Lower lobe of right lung (tissue), 2 donors: Measurements from ENCODE around the gene NUDT16. TPM values are rescaled to one million over a fixed set of nuclear protein-coding genes. Genes with fewer than 3 reads are reported as not detected.

Source experiments
- ATAC-seq, 2 donors: fragments of 200-7000 bp; cut with Tn5 transposase; one replicate each; pipeline ENCODE4 v1.9.1; 2020 to 2022; ENCODE audit warnings: mild to moderate bottlenecking in 2 of 2, moderate library complexity in 2 of 2
- DNase-seq: peaks from one replicate; pipeline ENCODE4 v3.0.0-alpha.2; 2020
- H3K27ac ChIP-seq: fragments of 200-600 bp; one replicate; pipeline ENCODE4 v1.8.0; 2022
- H3K27me3 ChIP-seq: fragments of 200-600 bp; one replicate; pipeline ENCODE4 v1.8.0; 2022; ENCODE audit warnings: low read depth
- H3K36me3 ChIP-seq: fragments of 200-600 bp; one replicate; pipeline ENCODE4 v1.8.0; 2022; ENCODE audit warnings: mild to moderate bottlenecking
- H3K4me1 ChIP-seq: fragments of 200-600 bp; one replicate; pipeline ENCODE4 v1.8.0; 2022
- H3K4me3 ChIP-seq: fragments of 200-600 bp; one replicate; pipeline ENCODE4 v1.8.0; 2022; ENCODE audit warnings: mild to moderate bottlenecking
- H3K9me3 ChIP-seq: fragments of 200-600 bp; one replicate; pipeline ENCODE4 v1.8.0; 2022
- intact Hi-C: fragments of 100-400 bp; cut with DNase I; formaldehyde crosslinking; loops from one replicate; pipeline ENCODE4 v1.11.0; 2022
- long read RNA-seq: library from polyadenylated mRNA; unstranded; transcript quantifications from one replicate; pipeline ENCODE4 v2.0.0, GENCODE V29; 2021
- total RNA-seq: library from RNA; stranded (reverse); fragmentation: NEBNext Ultra II Directional; extraction: Animal tissue kit (Norgen Biotek cat#: 25700); gene quantifications from one replicate; pipeline ENCODE4 v1.2.1, GENCODE V29; 2021
- TF ChIP-seq, protein P1 (sequence below): fragments of 200-600 bp; IDR thresholded peaks from one replicate; pipeline ENCODE4 v1.8.0; 2022; ENCODE audit warnings: antibody characterized with exemption, mild to moderate bottlenecking
- donor health status: DM: no; HTN: yes; CAD: no; lungs with severe emphysema.

The NUDT16 gene
- 38.7 TPM for total RNA-seq
- long read RNA-seq, full-length matches to known transcripts: 25 of 38 reads
- long read RNA-seq, partial matches to known transcripts: 3 of 38 reads
- long read RNA-seq, other reads (novel, unspliced or antisense): 10 of 38 reads

GRCh38 chr3:131381445-131382291 lies at the start of gene NUDT16:
TSS of gene NUDT16 (plus strand) at chr3:131381774. CDS start at chr3:131381805, 31 bp downstream.
- TF ChIP-seq, protein P1, sequence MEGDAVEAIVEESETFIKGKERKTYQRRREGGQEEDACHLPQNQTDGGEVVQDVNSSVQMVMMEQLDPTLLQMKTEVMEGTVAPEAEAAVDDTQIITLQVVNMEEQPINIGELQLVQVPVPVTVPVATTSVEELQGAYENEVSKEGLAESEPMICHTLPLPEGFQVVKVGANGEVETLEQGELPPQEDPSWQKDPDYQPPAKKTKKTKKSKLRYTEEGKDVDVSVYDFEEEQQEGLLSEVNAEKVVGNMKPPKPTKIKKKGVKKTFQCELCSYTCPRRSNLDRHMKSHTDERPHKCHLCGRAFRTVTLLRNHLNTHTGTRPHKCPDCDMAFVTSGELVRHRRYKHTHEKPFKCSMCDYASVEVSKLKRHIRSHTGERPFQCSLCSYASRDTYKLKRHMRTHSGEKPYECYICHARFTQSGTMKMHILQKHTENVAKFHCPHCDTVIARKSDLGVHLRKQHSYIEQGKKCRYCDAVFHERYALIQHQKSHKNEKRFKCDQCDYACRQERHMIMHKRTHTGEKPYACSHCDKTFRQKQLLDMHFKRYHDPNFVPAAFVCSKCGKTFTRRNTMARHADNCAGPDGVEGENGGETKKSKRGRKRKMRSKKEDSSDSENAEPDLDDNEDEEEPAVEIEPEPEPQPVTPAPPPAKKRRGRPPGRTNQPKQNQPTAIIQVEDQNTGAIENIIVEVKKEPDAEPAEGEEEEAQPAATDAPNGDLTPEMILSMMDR: no peak
- Histone ChIP-seq H3K4me1 (peaks cover 58% of the 10 kb centered on the region), H3K27ac (peak within 1 kb of the TSS; percentile 98), H3K4me3 (peak within 1 kb of the TSS; percentile 97), H3K9me3 (no peaks in the 10 kb centered on the region), H3K36me3 (peaks cover 22% of the 10 kb centered on the region), H3K27me3 (no peaks in the 10 kb centered on the region)
- ATAC-seq (peak; percentile 98 to 99), DNase-seq (peak; percentile 100)
- intact Hi-C loops: no loop called here

DNA sequence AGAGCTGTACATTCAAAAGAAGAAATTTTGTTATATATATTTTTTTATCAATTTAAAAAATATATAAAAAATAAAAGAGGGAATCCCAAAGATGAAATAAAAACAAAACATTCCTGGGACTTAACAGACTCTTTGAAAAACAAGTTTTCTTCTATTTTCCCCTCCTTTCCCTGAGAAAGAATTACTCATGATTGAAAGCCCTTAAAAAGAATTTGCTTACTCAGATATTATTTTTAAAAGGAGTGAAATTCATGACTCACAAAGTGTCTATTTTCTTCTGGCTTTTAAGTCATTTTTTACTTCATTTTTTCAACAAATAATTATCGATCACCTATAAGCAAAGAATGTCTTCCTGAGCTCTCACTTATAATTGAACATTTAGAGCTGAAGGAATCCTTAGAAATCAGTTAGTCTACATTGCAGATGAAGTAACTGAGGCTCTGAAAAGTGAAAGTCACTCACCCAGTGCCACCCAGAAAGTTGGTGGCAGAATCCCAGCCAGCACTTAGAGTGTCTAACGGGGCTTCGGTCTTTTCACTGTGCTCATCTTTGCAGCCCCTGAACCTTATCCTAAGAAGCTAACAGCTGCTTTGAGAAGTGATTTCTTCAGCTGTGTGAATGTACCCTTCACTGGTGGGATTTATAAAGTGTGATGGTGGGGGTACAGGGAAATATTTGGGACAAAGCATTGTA lies 42.5 kb upstream of the NUDT16 start:
- Histone ChIP-seq H3K9me3 (no peaks in the 10 kb centered on the region), H3K4me3 (no peak overlapping the region), H3K27me3 (no peaks in the 10 kb centered on the region), H3K27ac (no peak overlapping the region), H3K36me3 (no peaks in the 10 kb centered on the region), H3K4me1 (no peaks in the 10 kb centered on the region)
- no peak for ATAC-seq
- intact Hi-C loops: no loop called here
- TF ChIP-seq, protein P1: no peak
- no peak for DNase-seq

DNA sequence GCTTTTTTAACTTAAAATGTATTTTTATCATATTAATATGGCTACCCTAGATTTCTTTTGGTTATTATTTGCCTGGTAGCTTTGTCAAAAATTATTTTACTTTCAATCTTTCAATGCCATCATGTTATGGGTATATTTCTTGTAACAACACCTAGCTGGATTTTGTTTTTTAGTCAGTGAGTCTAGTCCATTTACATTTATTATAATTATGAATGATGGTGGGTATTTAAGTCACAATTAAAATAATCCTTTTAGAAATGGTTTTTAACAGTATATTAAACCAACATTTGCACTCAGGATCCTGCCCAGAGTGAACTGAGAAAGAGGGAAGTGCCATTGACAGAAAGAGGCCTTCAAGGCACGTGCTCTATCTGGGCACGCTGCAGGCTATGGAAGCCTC lies 39.8 kb upstream of the NUDT16 start:
- no peaks in the 10 kb centered on the region for H3K36me3 ChIP-seq
- no peaks in the 10 kb centered on the region for H3K9me3 ChIP-seq
- DNase-seq: no peak
- intact Hi-C loops: no loop called here
- no peak for ATAC-seq
- TF ChIP-seq, protein P1: no peak
- no peaks in the 10 kb centered on the region for H3K4me1 ChIP-seq
- no peak overlapping the region for H3K27ac ChIP-seq
- H3K27me3 ChIP-seq: no peaks in the 10 kb centered on the region
- no peak overlapping the region for H3K4me3 ChIP-seq

DNA sequence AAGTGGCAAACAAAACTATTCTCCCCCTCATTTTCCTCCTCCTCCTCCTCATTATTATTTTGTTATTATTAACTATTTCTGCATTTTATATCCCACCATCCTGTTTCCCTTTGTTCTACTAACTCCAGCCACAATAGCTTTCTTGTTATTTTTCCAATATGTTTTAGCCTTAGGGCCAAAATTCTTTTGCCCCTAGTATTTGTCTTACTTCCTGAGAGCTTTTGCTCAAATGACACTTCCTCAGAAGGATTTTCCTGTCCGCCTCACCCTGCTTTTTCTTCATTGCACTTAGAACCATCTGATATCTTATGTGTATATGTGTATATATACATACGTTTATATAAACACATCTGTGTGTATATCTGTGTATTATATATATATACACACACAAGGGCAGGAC lies 32.7 kb upstream of the NUDT16 start:
- peaks cover 7% of the 10 kb centered on the region for H3K4me1 ChIP-seq
- no peak overlapping the region for H3K4me3 ChIP-seq
- H3K36me3 ChIP-seq: no peaks in the 10 kb centered on the region
- TF ChIP-seq, protein P1: no peak
- DNase-seq (no peak), ATAC-seq (no peak)
- H3K9me3 ChIP-seq: no peaks in the 10 kb centered on the region
- no peaks in the 10 kb centered on the region for H3K27me3 ChIP-seq
- intact Hi-C loops: no loop called here
- no peak overlapping the region for H3K27ac ChIP-seq

- Histone ChIP-seq H3K27ac (no peak overlapping the region), H3K36me3 (no peaks in the 10 kb centered on the region), H3K4me3 (no peak overlapping the region), H3K27me3 (no peaks in the 10 kb centered on the region), H3K4me1 (peaks cover 8% of the 10 kb centered on the region), H3K9me3 (no peaks in the 10 kb centered on the region)
- intact Hi-C loops: no loop called here
- ATAC-seq (no peak), DNase-seq (no peak)
- TF ChIP-seq, protein P1: no peak
These were observed 32.1 kb upstream of the NUDT16 start for GRCh38 chr3:131349454-131349853.
